ENCODE measurements around the gene CHGA.

Gene CHGA

DNA sequence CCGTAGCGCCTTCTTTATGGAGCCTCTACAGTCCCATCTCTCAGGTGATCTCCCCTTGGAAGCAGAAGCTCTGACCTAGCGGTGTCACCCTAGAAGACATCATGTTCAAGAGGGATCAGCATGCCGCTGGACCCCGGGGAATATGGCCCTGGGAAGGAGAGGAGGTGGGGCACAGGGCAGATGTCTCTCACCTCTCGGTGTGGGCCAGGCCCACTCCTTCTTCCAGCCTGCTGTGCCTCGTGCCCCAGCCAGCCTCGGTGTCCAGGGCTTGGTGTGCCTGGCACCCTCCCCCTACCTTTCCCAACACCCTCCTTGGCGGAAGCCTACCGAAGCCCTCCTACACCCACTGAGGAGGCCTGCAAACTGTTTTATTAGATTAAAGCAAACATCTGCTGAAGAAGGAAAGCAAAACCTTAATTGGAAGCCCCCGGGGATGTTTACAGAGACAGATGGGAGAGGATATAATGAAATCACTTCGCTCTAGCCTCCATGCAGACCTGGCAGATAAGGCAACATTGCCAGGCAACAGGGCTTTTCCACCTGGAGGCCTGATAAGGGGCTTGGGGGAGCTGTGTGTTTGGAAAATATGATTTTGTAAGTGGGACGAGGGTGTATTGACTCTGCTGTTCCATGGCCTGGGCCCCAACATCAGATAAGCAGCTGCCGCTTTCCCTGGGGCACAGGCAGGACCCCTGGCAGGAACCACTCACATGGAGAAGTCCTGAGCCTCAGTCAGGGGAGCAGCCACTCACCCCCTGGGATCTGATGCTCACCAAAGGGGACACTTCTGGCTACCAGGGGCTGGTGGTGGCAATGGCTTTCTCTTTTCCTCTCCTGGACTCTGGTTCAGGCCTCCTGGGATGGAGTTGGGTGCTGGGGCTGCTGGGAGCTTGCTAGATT lies 5.7 kb upstream of the CHGA start:
- no peak for DNase-seq (ENCODE audit: insufficient read length, low spot score)
- no peak for TF ChIP-seq PAX5 (IDR thresholded peaks at IDR 0.05; ENCODE audit: insufficient read depth, low read length, severe bottlenecking)
- TF ChIP-seq TAF1 (IDR thresholded peaks at IDR 0.05; ENCODE audit: low read depth, low read length): no peak
- no peak for TF ChIP-seq POU2F2 (IDR thresholded peaks at IDR 0.05; ENCODE audit: low read depth, low read length)
- TF ChIP-seq POLR2AphosphoS5 (IDR thresholded peaks at IDR 0.05; ENCODE audit: low read depth, low read length): no peak
- no peak for TF ChIP-seq POLR2A (IDR thresholded peaks at IDR 0.05; ENCODE audit: low read depth, low read length)
- no peak for TF ChIP-seq SPI1 (IDR thresholded peaks at IDR 0.05; ENCODE audit: low read depth, low read length)
- no peak for FAIRE-seq

- FAIRE-seq (no peak), DNase-seq (ENCODE audit: insufficient read length, low spot score) (no peak)
- no peak for TF ChIP-seq PAX5 (IDR thresholded peaks at IDR 0.05; ENCODE audit: insufficient read depth, low read length, severe bottlenecking)
- no peak for TF ChIP-seq SPI1 (IDR thresholded peaks at IDR 0.05; ENCODE audit: low read depth, low read length)
- TF ChIP-seq POLR2A (IDR thresholded peaks at IDR 0.05; ENCODE audit: low read depth, low read length): no peak
- no peak for TF ChIP-seq TAF1 (IDR thresholded peaks at IDR 0.05; ENCODE audit: low read depth, low read length)
- no peak for TF ChIP-seq POLR2AphosphoS5 (IDR thresholded peaks at IDR 0.05; ENCODE audit: low read depth, low read length)
- TF ChIP-seq POU2F2 (IDR thresholded peaks at IDR 0.05; ENCODE audit: low read depth, low read length): no peak
Observed at GRCh38 chr14:92917956-92918355, 5.0 kb upstream of the CHGA start.

DNA sequence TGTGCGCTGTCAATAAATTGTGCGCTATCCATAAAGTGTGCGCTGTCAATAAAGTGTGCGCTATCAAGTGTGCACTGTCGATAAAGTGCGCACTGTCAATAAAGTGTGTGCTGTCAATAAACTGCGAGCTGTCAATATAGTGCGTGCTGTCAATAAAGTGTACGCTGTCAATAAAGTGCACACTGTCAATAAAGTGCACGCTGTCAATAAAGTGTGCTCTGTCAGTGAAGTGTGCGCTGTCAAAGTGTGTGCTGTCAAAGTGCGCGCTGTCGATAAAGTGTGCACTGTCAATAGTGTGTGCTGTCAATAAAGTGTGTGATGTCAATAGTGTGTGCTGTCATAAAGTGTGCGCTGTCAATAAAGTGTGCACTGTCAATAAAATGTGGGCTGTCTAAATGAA lies 2.9 kb upstream of the CHGA start:
- TF ChIP-seq SPI1 (IDR thresholded peaks at IDR 0.05; ENCODE audit: low read depth, low read length): no peak
- TF ChIP-seq PAX5 (IDR thresholded peaks at IDR 0.05; ENCODE audit: insufficient read depth, low read length, severe bottlenecking): no peak
- no peak for TF ChIP-seq POLR2AphosphoS5 (IDR thresholded peaks at IDR 0.05; ENCODE audit: low read depth, low read length)
- DNase-seq (ENCODE audit: insufficient read length, low spot score) (no peak), FAIRE-seq (no peak)

DNA sequence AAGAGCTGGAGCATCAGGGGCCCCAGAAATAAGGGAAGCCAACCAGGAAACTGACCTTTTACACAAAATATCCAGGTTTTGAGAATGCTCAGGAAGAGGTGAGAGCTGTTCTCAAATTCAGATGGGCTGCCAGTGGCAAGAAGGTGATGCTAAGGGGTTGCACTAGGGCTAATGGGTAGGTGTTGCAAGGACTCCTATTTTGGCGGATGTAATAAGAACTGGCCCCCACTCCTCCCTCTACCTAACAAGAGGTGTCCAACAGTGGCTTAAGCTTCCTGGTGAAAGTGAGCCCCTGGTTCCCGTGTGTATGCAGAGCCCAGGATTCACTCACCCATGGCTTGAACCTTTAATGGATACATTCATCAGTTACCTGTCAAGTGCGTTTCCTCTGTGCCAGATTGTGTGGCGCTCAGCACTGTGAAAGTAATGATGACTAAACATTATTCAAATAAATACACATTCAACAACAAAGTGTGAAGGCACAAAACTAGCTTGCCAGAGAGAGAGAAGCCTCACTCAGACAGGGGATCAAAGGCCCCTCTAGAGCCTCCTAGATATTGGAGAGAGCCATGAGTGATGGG lies 705 bp upstream of the CHGA start:
- DNase-seq (ENCODE audit: insufficient read length, low spot score) (no peak), FAIRE-seq (no peak)
- TF ChIP-seq POU2F2 (IDR thresholded peaks at IDR 0.05; ENCODE audit: low read depth, low read length) (no peak), POLR2AphosphoS5 (IDR thresholded peaks at IDR 0.05; ENCODE audit: low read depth, low read length) (no peak), POLR2A (IDR thresholded peaks at IDR 0.05; ENCODE audit: low read depth, low read length) (no peak), TAF1 (IDR thresholded peaks at IDR 0.05; ENCODE audit: low read depth, low read length) (no peak), SPI1 (IDR thresholded peaks at IDR 0.05; ENCODE audit: low read depth, low read length) (no peak), PAX5 (IDR thresholded peaks at IDR 0.05; ENCODE audit: insufficient read depth, low read length, severe bottlenecking) (no peak)

DNA sequence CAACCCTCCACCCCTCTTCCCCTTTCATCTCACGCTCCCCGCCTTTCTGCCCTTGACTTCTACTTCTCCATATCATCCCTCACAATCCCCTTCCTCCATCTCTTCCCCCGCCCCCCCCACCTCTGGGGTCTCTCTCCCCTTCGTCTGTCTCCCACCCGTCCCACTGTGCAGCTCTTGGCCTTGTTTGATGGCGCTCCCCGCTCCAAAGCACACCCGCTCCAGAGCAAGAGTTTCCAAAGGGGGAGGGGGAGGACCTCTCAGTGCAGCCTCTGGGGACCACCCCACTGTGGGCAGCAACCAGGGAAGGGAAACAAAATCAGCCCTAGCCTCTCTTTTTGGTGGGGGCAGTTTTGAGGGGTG lies 774 bp downstream of the CHGA start:
- no peak for TF ChIP-seq POLR2A (IDR thresholded peaks at IDR 0.05; ENCODE audit: low read depth, low read length)
- no peak for TF ChIP-seq SPI1 (IDR thresholded peaks at IDR 0.05; ENCODE audit: low read depth, low read length)
- no peak for TF ChIP-seq POLR2AphosphoS5 (IDR thresholded peaks at IDR 0.05; ENCODE audit: low read depth, low read length)
- no peak for TF ChIP-seq TAF1 (IDR thresholded peaks at IDR 0.05; ENCODE audit: low read depth, low read length)
- no peak for TF ChIP-seq POU2F2 (IDR thresholded peaks at IDR 0.05; ENCODE audit: low read depth, low read length)
- TF ChIP-seq PAX5 (IDR thresholded peaks at IDR 0.05; ENCODE audit: insufficient read depth, low read length, severe bottlenecking): no peak
- DNase-seq (ENCODE audit: insufficient read length, low spot score): no peak
- no peak for FAIRE-seq

GRCh38 chr14:92924247-92924646 lies 1.3 kb downstream of the CHGA start:
- TF ChIP-seq POLR2A (IDR thresholded peaks at IDR 0.05; ENCODE audit: low read depth, low read length) (no peak), POLR2AphosphoS5 (IDR thresholded peaks at IDR 0.05; ENCODE audit: low read depth, low read length) (no peak), PAX5 (IDR thresholded peaks at IDR 0.05; ENCODE audit: insufficient read depth, low read length, severe bottlenecking) (no peak), POU2F2 (IDR thresholded peaks at IDR 0.05; ENCODE audit: low read depth, low read length) (no peak)
- DNase-seq (ENCODE audit: insufficient read length, low spot score): no peak
- FAIRE-seq: no peak

DNA sequence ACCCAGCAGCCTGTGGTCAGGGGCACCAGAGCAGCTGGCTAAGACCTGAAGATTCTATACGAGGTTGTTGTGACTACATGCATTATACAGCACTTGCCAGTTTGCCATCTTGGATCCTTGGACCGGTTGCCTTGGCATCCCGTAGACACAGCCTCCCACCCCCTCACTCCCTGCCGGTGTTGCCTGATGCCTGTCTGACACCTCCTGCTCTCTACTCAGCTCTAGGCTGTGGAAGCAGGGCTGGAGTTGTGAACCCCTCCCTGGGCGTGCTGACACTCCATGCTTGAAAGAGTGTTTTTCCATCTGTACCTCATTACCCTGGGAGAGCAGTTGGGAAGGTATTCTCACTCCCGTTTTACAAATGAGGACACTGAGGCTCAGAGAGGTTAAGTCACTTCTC lies 2.5 kb downstream of the CHGA start:
- TF ChIP-seq POLR2AphosphoS5 (IDR thresholded peaks at IDR 0.05; ENCODE audit: low read depth, low read length) (no peak), TAF1 (IDR thresholded peaks at IDR 0.05; ENCODE audit: low read depth, low read length) (no peak), POU2F2 (IDR thresholded peaks at IDR 0.05; ENCODE audit: low read depth, low read length) (no peak), PAX5 (IDR thresholded peaks at IDR 0.05; ENCODE audit: insufficient read depth, low read length, severe bottlenecking) (no peak), SPI1 (IDR thresholded peaks at IDR 0.05; ENCODE audit: low read depth, low read length) (no peak), POLR2A (IDR thresholded peaks at IDR 0.05; ENCODE audit: low read depth, low read length) (no peak)
- FAIRE-seq: no peak
- DNase-seq (ENCODE audit: insufficient read length, low spot score): no peak

- FAIRE-seq: no peak
- no peak for TF ChIP-seq POU2F2 (IDR thresholded peaks at IDR 0.05; ENCODE audit: low read depth, low read length)
- TF ChIP-seq POLR2AphosphoS5 (IDR thresholded peaks at IDR 0.05; ENCODE audit: low read depth, low read length): no peak
- TF ChIP-seq PAX5 (IDR thresholded peaks at IDR 0.05; ENCODE audit: insufficient read depth, low read length, severe bottlenecking): no peak
- no peak for TF ChIP-seq TAF1 (IDR thresholded peaks at IDR 0.05; ENCODE audit: low read depth, low read length)
- TF ChIP-seq SPI1 (IDR thresholded peaks at IDR 0.05; ENCODE audit: low read depth, low read length): no peak
- no peak for TF ChIP-seq POLR2A (IDR thresholded peaks at IDR 0.05; ENCODE audit: low read depth, low read length)
- DNase-seq (ENCODE audit: insufficient read length, low spot score): no peak
Observed at GRCh38 chr14:92926180-92926845, 3.4 kb downstream of the CHGA start.

- DNase-seq (ENCODE audit: insufficient read length, low spot score) (no peak), FAIRE-seq (no peak)
- TF ChIP-seq POLR2AphosphoS5 (IDR thresholded peaks at IDR 0.05; ENCODE audit: low read depth, low read length) (no peak), SPI1 (IDR thresholded peaks at IDR 0.05; ENCODE audit: low read depth, low read length) (no peak), PAX5 (IDR thresholded peaks at IDR 0.05; ENCODE audit: insufficient read depth, low read length, severe bottlenecking) (no peak), TAF1 (IDR thresholded peaks at IDR 0.05; ENCODE audit: low read depth, low read length) (no peak), POLR2A (IDR thresholded peaks at IDR 0.05; ENCODE audit: low read depth, low read length) (no peak), POU2F2 (IDR thresholded peaks at IDR 0.05; ENCODE audit: low read depth, low read length) (no peak)
Observed at GRCh38 chr14:92926931-92927330, 4.0 kb downstream of the CHGA start.
